CD14-positive monocyte (primary cell): Measurements from ENCODE around the gene SCYGR2. TPM values are rescaled to one million over a fixed set of nuclear protein-coding genes. Genes with fewer than 3 reads are reported as not detected.

Source experiments
- DNase-seq, 3 donors: peaks; one replicate each; pipeline ENCODE4 v3.0.0-alpha.2; 2011 to 2022
- H2AFZ ChIP-seq: 2 replicates; pipeline ENCODE4 v1.6.0; 2012; ENCODE audit warnings: mild to moderate bottlenecking, low read depth, low read length, inconsistent platforms; ENCODE audit not compliant: insufficient read depth, poor library complexity, severe bottlenecking
- H3K27ac ChIP-seq, 2 donors: 1 replicate in 1 of 2; 2 replicates in 1 of 2; pipeline ENCODE4 v1.5.1; 2012 to 2013; ENCODE audit warnings: low read length in 2 of 2, control low read depth in 1 of 2, inconsistent platforms in 1 of 2, low read depth in 1 of 2, mild to moderate bottlenecking in 1 of 2
- H3K27me3 ChIP-seq, 2 donors: one replicate each; pipeline versions ENCODE4 v1.6.0 to v1.6.1; 2011 to 2013; ENCODE audit warnings: low read length in 2 of 2; ENCODE audit not compliant: control insufficient read depth in 2 of 2, insufficient read depth in 2 of 2
- H3K36me3 ChIP-seq, 2 donors: replicated peaks in 1 of 2; 1 replicate in 1 of 2; 2 replicates in 1 of 2; pipeline versions ENCODE4 v1.5.1 to v1.6.1; 2012 to 2013; ENCODE audit warnings: low read length in 2 of 2, control low read depth in 1 of 2, inconsistent platforms in 1 of 2, mild to moderate bottlenecking in 1 of 2; ENCODE audit not compliant: insufficient read depth in 2 of 2, control insufficient read depth in 1 of 2
- H3K4me1 ChIP-seq, 2 donors: 1 replicate in 1 of 2; 2 replicates in 1 of 2; pipeline versions ENCODE4 v1.5.1 to v1.6.1; 2012 to 2013; ENCODE audit warnings: low read length in 2 of 2, control low read depth in 1 of 2, inconsistent platforms in 1 of 2, mild to moderate bottlenecking in 1 of 2, moderate library complexity in 1 of 2; ENCODE audit not compliant: insufficient read depth in 2 of 2, control insufficient read depth in 1 of 2
- H3K4me2 ChIP-seq: replicated peaks from 2 replicates; pipeline ENCODE3; 2012; ENCODE audit warnings: low read length, moderate library complexity, mild to moderate bottlenecking; ENCODE audit not compliant: poor library complexity, severe bottlenecking; ENCODE audit errors: extremely low read depth
- H3K4me3 ChIP-seq, 3 experiments: fragments of 200-600 bp in 1 of 3; sonication (generic) in 1 of 3; replicated peaks in 1 of 3; 1 replicate in 2 of 3; 2 replicates in 1 of 3; pipeline ENCODE4 v1.5.1; 2011 to 2013; ENCODE audit warnings: low read length in 3 of 3, mild to moderate bottlenecking in 3 of 3, control low read depth in 2 of 3, low read depth in 2 of 3, inconsistent platforms in 1 of 3, moderate library complexity in 1 of 3
- H3K79me2 ChIP-seq: 2 replicates; pipeline ENCODE4 v1.6.0; 2012; ENCODE audit warnings: mild to moderate bottlenecking, control low read depth, inconsistent platforms, low read length, moderate library complexity; ENCODE audit not compliant: insufficient read depth
- H3K9ac ChIP-seq: 2 replicates; pipeline ENCODE4 v1.6.0; 2017; ENCODE audit warnings: low read length, mild to moderate bottlenecking; ENCODE audit not compliant: insufficient read depth, poor library complexity, severe bottlenecking
- H3K9me3 ChIP-seq, 2 donors: replicated peaks in 1 of 2; 1 replicate in 1 of 2; 2 replicates in 1 of 2; pipeline versions ENCODE4 v1.5.1 to v1.6.1; 2012 to 2013; ENCODE audit warnings: low read length in 2 of 2, control low read depth in 1 of 2; ENCODE audit not compliant: control insufficient read depth in 1 of 2, insufficient read depth in 1 of 2
- H4K20me1 ChIP-seq: 2 replicates; pipeline ENCODE4 v1.6.0; 2012; ENCODE audit warnings: mild to moderate bottlenecking, low read length, control low read depth, moderate library complexity; ENCODE audit not compliant: insufficient read depth
- H3K27ac Mint-ChIP-seq, 7 donors: one replicate each; pipeline ENCODE4 v1.8.0; 2020; ENCODE audit warnings: mild to moderate bottlenecking in 7 of 7, mixed read lengths in 7 of 7, moderate library complexity in 6 of 7, inconsistent platforms in 2 of 7
- H3K27me3 Mint-ChIP-seq, 3 donors: one replicate each; pipeline ENCODE4 v1.8.0; 2021 to 2022; ENCODE audit warnings: low read depth in 3 of 3, mild to moderate bottlenecking in 3 of 3, mixed read lengths in 3 of 3, moderate library complexity in 3 of 3, inconsistent platforms in 1 of 3
- H3K36me3 Mint-ChIP-seq, 2 donors: one replicate each; pipeline ENCODE4 v1.8.0; 2020; ENCODE audit warnings: mixed read lengths in 2 of 2, inconsistent platforms in 1 of 2, mild to moderate bottlenecking in 1 of 2
- H3K4me1 Mint-ChIP-seq: one replicate; pipeline ENCODE4 v1.8.0; 2020; ENCODE audit warnings: mild to moderate bottlenecking, mixed read lengths
- H3K4me3 Mint-ChIP-seq, 2 donors: one replicate each; pipeline ENCODE4 v1.8.0; 2020; ENCODE audit warnings: mild to moderate bottlenecking in 2 of 2, mixed read lengths in 2 of 2, moderate library complexity in 1 of 2
- H3K9me3 Mint-ChIP-seq, 7 donors: one replicate each; pipeline ENCODE4 v1.8.0; 2020 to 2022; ENCODE audit warnings: mixed read lengths in 7 of 7, mild to moderate bottlenecking in 6 of 7, moderate library complexity in 6 of 7, inconsistent platforms in 2 of 7
- WGBS: methylation state at CpG from one replicate; pipeline ENCODE4 v1.1.5; 2013; ENCODE audit warnings: missing lambda C conversion rate; ENCODE audit not compliant: insufficient coverage; 5-methylcytosine and 5-hydroxymethylcytosine counted together
- intact Hi-C, 2 donors: fragments of 100-400 bp; cut with micrococcal nuclease; formaldehyde crosslinking; loops; one replicate each; pipeline versions ENCODE4 v1.15.0 to v1.15.1; 2023
- polyA plus RNA-seq, 3 donors: library from polyadenylated mRNA; depleted of rRNA in 1 of 3; unstranded in 2 of 3; stranded (reverse) in 1 of 3; fragments of 300-500 nt in 2 of 3; fragments of >200 nt in 1 of 3; fragmentation: Illumina TruSeq in 2 of 3; gene quantifications; 1 replicate in 2 of 3; 2 replicates in 1 of 3; pipeline ENCODE4 v1.2.3, GENCODE V29; 2012 to 2021
- TF ChIP-seq, protein P1 (sequence below): fragments of 200-600 bp; IDR thresholded peaks from one replicate; pipeline ENCODE4 v1.8.0; 2022; ENCODE audit warnings: antibody characterized with exemption, mild to moderate bottlenecking

SCYGR2 gene
- polyA plus RNA-seq, 3 donors, result not detected

GRCh38 chr2:227576812-227577211 lies 21.9 kb upstream of the SCYGR2 start:
- WGBS, result no CpG with 5 or more reads among the region's 2 CpGs
- H3K9me3 Mint-ChIP-seq, result peaks cover 0 to under 1% (median 0%) of the 10 kb centered on the region in 7 donors

GRCh38 chr2:227577555-227577954 lies 21.1 kb upstream of the SCYGR2 start:
- TF ChIP-seq, protein P1, sequence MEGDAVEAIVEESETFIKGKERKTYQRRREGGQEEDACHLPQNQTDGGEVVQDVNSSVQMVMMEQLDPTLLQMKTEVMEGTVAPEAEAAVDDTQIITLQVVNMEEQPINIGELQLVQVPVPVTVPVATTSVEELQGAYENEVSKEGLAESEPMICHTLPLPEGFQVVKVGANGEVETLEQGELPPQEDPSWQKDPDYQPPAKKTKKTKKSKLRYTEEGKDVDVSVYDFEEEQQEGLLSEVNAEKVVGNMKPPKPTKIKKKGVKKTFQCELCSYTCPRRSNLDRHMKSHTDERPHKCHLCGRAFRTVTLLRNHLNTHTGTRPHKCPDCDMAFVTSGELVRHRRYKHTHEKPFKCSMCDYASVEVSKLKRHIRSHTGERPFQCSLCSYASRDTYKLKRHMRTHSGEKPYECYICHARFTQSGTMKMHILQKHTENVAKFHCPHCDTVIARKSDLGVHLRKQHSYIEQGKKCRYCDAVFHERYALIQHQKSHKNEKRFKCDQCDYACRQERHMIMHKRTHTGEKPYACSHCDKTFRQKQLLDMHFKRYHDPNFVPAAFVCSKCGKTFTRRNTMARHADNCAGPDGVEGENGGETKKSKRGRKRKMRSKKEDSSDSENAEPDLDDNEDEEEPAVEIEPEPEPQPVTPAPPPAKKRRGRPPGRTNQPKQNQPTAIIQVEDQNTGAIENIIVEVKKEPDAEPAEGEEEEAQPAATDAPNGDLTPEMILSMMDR, result no peak
- H3K9ac ChIP-seq, result no peak overlapping the region

More at GRCh38 chr2:227576812-227577211, 21.9 kb upstream of the SCYGR2 start:
- DNase-seq, result no peak
- no peak overlapping the region for H3K4me3 ChIP-seq
- H3K36me3 Mint-ChIP-seq, result no peaks in the 10 kb centered on the region
- H2AFZ ChIP-seq, result no peak overlapping the region
- no peaks in the 10 kb centered on the region for H3K36me3 ChIP-seq
- H3K4me3 Mint-ChIP-seq, result no peak overlapping the region
- H3K9ac ChIP-seq, result no peak overlapping the region
- no peaks in the 10 kb centered on the region for H4K20me1 ChIP-seq
- no peaks in the 10 kb centered on the region for H3K4me1 ChIP-seq
- peaks cover 0 to 12% (median 2%) of the 10 kb centered on the region in 3 donors for H3K27me3 Mint-ChIP-seq
- TF ChIP-seq, protein P1, result no peak
- no peaks in the 10 kb centered on the region for H3K27me3 ChIP-seq
- H3K79me2 ChIP-seq, result no peaks in the 10 kb centered on the region
- intact Hi-C loops, result no loop called here
- peak overlapping the region in 1 of 7 donors; percentile 17 for H3K27ac Mint-ChIP-seq
- no peaks in the 10 kb centered on the region for H3K9me3 ChIP-seq
- H3K4me1 Mint-ChIP-seq, result no peaks in the 10 kb centered on the region
- no peak overlapping the region for H3K27ac ChIP-seq
- H3K4me2 ChIP-seq, result no peak overlapping the region

More at GRCh38 chr2:227577555-227577954, 21.1 kb upstream of the SCYGR2 start:
- WGBS, result no CpG with 5 or more reads among the region's 2 CpGs
- Histone ChIP-seq H4K20me1 (no peaks in the 10 kb centered on the region), H2AFZ (no peak overlapping the region), H3K4me2 (no peak overlapping the region), H3K4me1 (no peaks in the 10 kb centered on the region), H3K27ac (no peak overlapping the region), H3K9me3 (peaks cover 6% of the 10 kb centered on the region in 2 donors), H3K79me2 (no peaks in the 10 kb centered on the region), H3K27me3 (no peaks in the 10 kb centered on the region), H3K4me3 (no peak overlapping the region), H3K36me3 (no peaks in the 10 kb centered on the region)
- peaks cover 5 to 8% (median 7%) of the 10 kb centered on the region in 7 donors for H3K9me3 Mint-ChIP-seq
- intact Hi-C loops, result no loop called here
- H3K4me3 Mint-ChIP-seq, result no peak overlapping the region
- no peak for DNase-seq
- H3K4me1 Mint-ChIP-seq, result no peaks in the 10 kb centered on the region
- no peak overlapping the region for H3K27ac Mint-ChIP-seq
- H3K27me3 Mint-ChIP-seq, result peaks cover 0 to 6% (median 2%) of the 10 kb centered on the region in 3 donors
- H3K36me3 Mint-ChIP-seq, result no peaks in the 10 kb centered on the region
